ENCODE results near the gene TNFRSF9.

- TF ChIP-seq CTCF (IDR thresholded peaks at IDR 0.05) (no peak), POLR2A (IDR thresholded peaks at IDR 0.05) (no peak)
These were observed 20.2 kb upstream of the TNFRSF9 start for GRCh38 chr1:7960867-7961215.

Measured in tibial nerve (tissue), 3 donors.